GM21576 (cell line): ENCODE results near the gene FRY.
"Not testable (repeated sequence)": the region's sequence is repeated elsewhere in the genome, so short reads cannot be mapped to it uniquely, and the experiment has no call there.

ENCODE experiments used
- ATAC-seq: cut with Tn5 transposase; IDR thresholded peaks from one replicate; pipeline ENCODE4 v1.9.1; 2021; ENCODE audit warnings: mild to moderate bottlenecking, moderate library complexity; ENCODE audit not compliant: unreplicated experiment

FRY gene

GRCh38 chr13:32040052-32040642 lies 8.6 kb downstream of the FRY start:
- ATAC-seq, result no peak

DNA sequence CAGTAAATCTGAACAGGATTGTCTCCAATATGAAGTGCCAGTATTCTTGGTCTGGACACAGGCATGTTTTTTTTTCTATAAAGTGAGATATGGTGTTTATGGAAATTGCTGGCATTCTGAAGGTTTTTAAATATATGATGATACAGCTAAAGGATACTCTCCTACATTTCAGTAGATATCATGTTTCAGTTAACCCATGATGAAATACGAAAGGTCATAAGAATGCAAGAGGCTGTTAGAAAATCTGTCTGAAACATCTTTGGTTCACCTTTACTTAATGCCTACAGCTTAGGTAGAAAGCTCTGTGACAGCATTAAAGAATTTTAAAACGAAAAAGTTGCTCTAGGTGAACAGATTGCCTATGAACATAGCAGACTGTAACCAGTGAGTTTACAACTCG lies 9.1 kb downstream of the FRY start:
- no peak for ATAC-seq

DNA sequence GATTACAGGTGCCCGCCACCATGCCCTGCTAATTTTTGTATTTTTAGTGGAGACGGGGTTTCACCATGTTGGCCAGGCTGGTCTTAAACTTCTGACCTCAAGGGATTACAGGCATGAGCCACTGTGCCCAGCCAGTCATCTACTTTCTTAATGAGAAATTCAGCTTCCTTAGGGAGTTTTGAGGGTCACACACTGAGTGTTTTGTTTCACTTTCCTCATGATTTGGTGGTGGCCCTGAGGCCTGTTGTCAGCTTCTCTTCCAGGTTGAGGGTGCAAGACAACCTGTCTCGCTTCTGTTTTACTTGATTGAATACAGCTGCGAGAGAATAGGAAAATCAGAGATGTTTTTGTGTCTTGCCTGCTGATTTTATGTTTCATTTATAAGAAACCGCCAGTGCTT lies 9.9 kb downstream of the FRY start:
- ATAC-seq, result peak; percentile 73

DNA sequence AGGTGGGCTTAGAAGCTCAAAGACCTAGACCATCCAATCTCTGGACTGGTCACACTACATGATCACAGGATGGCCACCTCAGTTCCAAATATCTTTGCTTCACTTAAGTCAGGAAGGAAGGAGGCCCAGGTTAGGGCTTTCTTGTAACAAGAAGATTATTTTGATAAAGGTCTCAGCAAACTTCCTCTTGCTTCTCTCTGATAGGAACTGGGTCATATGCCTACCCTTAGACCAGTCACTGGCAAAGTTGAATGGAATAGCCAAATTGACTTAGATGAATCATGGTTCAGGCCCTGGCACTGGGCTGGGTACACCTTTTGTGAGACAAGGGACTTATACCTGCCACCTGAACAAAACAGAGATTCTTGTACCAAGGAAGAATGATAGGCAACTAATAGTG lies 11.0 kb downstream of the FRY start:
- no peak for ATAC-seq

- no peak for ATAC-seq
Observed at GRCh38 chr13:32044446-32044845, 12.9 kb downstream of the FRY start.

- ATAC-seq, result no peak
Observed at GRCh38 chr13:32045537-32045936, 14.0 kb downstream of the FRY start.

DNA sequence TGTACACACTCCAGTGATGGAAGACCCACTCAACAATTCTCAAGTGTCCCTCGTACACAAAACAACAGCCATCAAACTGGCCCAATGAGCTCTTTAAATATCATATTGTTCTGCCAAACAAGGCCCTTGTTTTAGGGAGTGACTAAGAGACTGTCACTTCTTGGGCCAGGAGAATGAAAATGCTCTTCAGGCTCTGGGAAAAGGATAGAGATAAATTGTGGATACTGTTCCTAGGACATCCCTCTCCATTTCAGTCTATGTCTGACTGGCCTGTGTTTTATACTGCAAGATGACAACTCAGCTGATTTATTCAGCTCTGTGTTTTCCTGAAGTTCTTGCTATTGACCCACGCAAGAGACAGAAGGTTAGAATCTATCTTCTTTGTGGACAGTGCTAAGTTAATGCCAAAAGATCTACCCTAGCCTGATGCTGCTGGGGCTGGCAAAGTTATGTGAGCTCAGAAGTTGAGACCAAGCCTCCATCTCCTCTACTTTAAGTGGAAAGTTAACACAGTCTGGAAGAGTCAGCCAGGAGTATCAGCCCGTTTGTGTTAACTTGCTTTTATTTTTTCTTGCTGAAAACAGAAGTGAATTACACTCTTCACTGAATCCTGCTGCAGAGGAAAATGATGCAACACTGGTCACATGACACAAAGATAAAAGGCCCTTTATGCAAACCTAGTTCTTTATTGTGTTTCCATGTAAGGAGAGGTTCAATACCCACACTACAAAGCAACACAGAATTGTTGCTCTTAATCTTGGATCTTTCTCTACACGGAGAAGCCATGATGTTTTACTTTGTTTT lies 14.6 kb downstream of the FRY start:
- no peak for ATAC-seq

DNA sequence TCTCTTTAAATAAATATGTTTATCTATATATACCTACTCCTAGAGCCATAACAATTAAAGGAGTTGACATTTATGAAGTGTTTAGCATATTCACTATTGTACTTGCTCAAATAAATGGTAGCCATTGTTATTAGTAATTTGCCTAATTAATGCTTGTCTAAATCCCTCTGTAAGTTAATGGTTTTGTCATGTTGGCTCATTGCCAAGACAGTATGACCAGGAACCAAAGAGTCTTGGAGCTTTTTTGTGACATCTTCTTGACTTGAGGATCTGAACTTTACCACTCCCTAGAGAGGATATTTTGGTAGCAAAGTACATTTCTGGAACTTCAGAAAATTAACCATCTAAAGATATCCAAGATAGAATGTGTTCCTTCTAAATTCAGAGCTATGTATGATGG lies 15.5 kb downstream of the FRY start:
- ATAC-seq, result no peak

- no peak for ATAC-seq
Observed at GRCh38 chr13:32047793-32048192, 16.2 kb downstream of the FRY start.

DNA sequence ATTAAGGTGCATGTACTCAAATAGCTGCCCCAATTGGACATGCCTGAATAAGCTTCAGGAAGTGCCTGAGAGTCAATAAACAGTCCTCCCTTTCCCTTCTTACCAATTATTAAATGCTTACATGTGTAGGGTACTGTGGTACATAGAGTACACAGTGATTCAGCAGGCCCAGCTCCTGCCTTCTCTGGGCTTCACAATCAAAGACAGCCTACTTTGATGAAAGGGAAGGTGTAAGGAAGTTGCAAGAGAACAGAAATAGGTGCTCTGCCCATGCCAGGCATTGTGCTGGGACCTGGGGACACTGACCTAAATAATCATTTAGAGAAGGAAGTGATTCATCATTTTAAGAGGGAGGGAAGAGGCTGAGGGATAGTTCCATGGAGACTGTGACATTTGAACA lies 17.2 kb downstream of the FRY start:
- no peak for ATAC-seq

DNA sequence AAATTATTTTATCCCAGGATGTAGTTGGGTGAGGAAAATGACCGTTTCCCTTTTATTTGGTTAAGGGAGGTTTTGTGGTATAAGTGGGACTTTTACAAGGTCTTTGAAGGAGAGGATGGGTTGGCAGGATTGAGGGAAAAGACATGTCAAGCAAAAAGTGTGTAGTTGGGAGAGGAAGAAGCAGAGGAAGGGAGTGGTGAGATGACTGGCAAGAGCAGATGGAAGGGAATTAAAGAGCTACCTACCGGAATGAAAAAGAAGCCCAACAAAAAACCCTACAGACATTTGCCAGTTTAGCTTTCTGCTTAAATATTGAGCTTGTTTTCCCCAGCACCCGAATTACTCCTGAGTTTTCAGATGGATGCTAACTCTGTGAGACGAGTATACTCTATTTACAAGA lies 19.6 kb downstream of the FRY start:
- no peak for ATAC-seq

DNA sequence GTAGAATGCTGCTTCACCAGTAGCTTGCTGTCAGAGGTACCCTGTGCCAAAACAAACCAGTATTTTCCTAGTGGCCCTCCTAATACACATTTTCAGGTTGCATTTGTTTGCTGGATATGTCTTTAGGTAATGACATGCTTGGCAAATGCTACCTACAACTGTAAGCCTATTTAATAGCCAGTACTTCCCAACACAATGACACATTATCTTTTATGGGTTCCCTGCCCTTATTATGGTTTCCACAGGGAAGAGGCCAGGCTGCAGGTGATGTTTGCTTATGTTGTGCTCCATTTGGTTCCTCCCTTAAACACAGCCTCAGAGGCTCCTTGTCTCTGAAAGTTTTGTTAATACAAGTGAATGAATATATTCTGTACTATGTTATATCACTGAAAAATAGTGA lies 24.7 kb downstream of the FRY start:
- ATAC-seq, result no peak

- not testable (repeated sequence) for ATAC-seq
Observed at GRCh38 chr13:32057325-32057724, 25.8 kb downstream of the FRY start.

DNA sequence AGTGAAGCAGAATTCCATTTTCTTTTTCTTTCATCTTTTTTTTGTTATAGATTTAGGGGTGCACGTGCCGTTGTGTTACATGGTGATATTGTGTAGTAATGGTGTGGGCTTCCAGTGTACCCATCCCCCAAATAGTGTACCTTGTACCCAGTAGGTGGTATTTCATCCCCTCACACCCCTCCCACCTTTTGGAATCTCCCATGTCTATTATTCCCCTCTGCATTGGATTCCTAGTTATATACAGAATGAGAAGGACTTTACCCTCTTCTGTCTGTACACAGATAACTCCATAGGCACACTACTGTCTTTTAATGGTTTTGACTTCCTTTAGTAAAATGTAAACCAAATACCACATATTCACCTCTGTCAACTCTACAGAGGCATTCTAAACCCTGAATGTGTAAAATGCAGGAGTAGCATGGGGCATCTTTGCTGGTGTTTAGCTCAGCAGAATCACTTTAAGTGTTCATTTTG lies 28.0 kb downstream of the FRY start:
- no peak for ATAC-seq

- ATAC-seq, result no peak
Observed at GRCh38 chr13:32060401-32060878, 28.9 kb downstream of the FRY start.

GRCh38 chr13:32063619-32064233 lies 32.2 kb downstream of the FRY start:
- no peak for ATAC-seq

GRCh38 chr13:32067149-32067961 lies 35.8 kb downstream of the FRY start:
- no peak for ATAC-seq

- no peak for ATAC-seq
Observed at GRCh38 chr13:32068255-32068654, 36.7 kb downstream of the FRY start.

DNA sequence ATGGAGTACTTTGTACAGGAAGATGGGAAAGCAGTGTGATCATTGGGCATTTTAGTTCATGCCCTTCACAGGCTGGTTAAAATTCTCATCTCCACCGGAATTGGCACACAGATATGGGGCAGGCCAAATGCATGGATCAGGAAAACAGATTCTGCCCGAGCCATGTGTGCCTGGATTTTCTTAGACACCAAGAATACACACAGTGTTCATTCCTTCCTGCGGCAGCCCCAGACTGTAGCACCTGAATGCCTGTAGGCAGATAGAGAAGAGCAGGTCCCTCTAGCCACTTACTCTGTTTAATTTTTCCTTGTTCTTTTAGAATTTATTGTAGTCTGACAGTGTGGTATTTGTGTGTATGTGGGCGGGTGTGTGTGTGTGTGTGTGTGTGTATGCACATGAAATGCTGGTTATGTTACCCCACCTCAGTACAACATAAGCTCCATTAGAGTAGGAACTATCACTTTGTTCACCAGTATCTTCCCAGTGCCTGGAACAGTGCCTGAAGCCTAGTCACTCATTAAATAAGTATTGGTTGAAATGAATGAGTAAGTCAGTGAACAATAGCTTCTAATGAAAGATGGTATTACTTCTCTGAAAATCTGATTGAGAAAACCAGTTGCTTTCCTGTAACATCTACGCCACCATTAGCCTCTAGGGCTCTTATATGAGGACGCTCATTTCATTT lies 41.7 kb downstream of the FRY start:
- no peak for ATAC-seq

GRCh38 chr13:32075170-32075851 lies 43.7 kb downstream of the FRY start:
- no peak for ATAC-seq
